T-helper 2 cell treated with Interferon-gamma antibody and Interleukin-4, amounts not matched to agents 5 μg/mL and 100 μg/mL, for 36 hours (primary cell): ENCODE data around the gene ARID5B.
A peak's percentile ranks its signal among the peaks of the same experiment; 100 is the strongest.

Experiments
- DNase-seq: peaks from one replicate; pipeline ENCODE4 v3.0.0; 2021; ENCODE audit warnings: low spot score
- H3K27ac Mint-ChIP-seq: one replicate; pipeline ENCODE4 v1.8.0; 2021; ENCODE audit warnings: mild to moderate bottlenecking, mixed read lengths
- H3K27me3 Mint-ChIP-seq: one replicate; pipeline ENCODE4 v1.8.0; 2021; ENCODE audit warnings: low read depth, mixed read lengths
- H3K36me3 Mint-ChIP-seq: one replicate; pipeline ENCODE4 v1.8.0; 2021; ENCODE audit warnings: low read depth, mixed read lengths
- H3K4me1 Mint-ChIP-seq: one replicate; pipeline ENCODE4 v1.8.0; 2021; ENCODE audit warnings: low read depth, mixed read lengths
- H3K4me3 Mint-ChIP-seq: one replicate; pipeline ENCODE4 v1.8.0; 2022; ENCODE audit warnings: mild to moderate bottlenecking, moderate library complexity, mixed read lengths
- H3K9me3 Mint-ChIP-seq: one replicate; pipeline ENCODE4 v1.8.0; 2021; ENCODE audit warnings: mixed read lengths

Gene ARID5B

GRCh38 chr10:61929555-61929954, 28.1 kb downstream of the ARID5B start:
- Mint-ChIP-seq H3K4me1 (peaks cover 27% of the 10 kb centered on the region), H3K36me3 (peaks cover 68% of the 10 kb centered on the region), H3K27ac (peak overlapping the region; percentile 7), H3K4me3 (no peak overlapping the region), H3K27me3 (no peaks in the 10 kb centered on the region), H3K9me3 (peaks cover 12% of the 10 kb centered on the region)
- DNase-seq, result no peak

- DNase-seq, result no peak
- H3K27me3 Mint-ChIP-seq, result no peaks in the 10 kb centered on the region
- H3K36me3 Mint-ChIP-seq, result peaks cover 57% of the 10 kb centered on the region
- H3K9me3 Mint-ChIP-seq, result peaks cover 12% of the 10 kb centered on the region
- H3K4me3 Mint-ChIP-seq, result no peak overlapping the region
- H3K4me1 Mint-ChIP-seq, result peaks cover 35% of the 10 kb centered on the region
- peak overlapping the region; percentile 6 for H3K27ac Mint-ChIP-seq
Measured at GRCh38 chr10:61931620-61932332, 30.3 kb downstream of the ARID5B start.

GRCh38 chr10:61933859-61934555, 32.5 kb downstream of the ARID5B start:
- Mint-ChIP-seq H3K27ac (peak overlapping the region; percentile 83), H3K36me3 (peaks cover 55% of the 10 kb centered on the region), H3K9me3 (peaks cover 12% of the 10 kb centered on the region), H3K27me3 (no peaks in the 10 kb centered on the region), H3K4me3 (peak overlapping the region; percentile 61), H3K4me1 (peaks cover 57% of the 10 kb centered on the region)
- no peak for DNase-seq

- no peak for DNase-seq
- Mint-ChIP-seq H3K4me1 (peaks cover 62% of the 10 kb centered on the region), H3K27me3 (no peaks in the 10 kb centered on the region), H3K4me3 (no peak overlapping the region), H3K36me3 (peaks cover 50% of the 10 kb centered on the region), H3K9me3 (peaks cover 9% of the 10 kb centered on the region), H3K27ac (no peak overlapping the region)
Measured at GRCh38 chr10:61935077-61935476, 33.6 kb downstream of the ARID5B start.

- peak overlapping the region; percentile 22 for H3K27ac Mint-ChIP-seq
- DNase-seq, result no peak
- peaks cover 71% of the 10 kb centered on the region for H3K4me1 Mint-ChIP-seq
- H3K4me3 Mint-ChIP-seq, result no peak overlapping the region
- no peaks in the 10 kb centered on the region for H3K27me3 Mint-ChIP-seq
- H3K36me3 Mint-ChIP-seq, result peaks cover 56% of the 10 kb centered on the region
- H3K9me3 Mint-ChIP-seq, result peaks cover 5% of the 10 kb centered on the region
Measured at GRCh38 chr10:61936770-61937169, 35.3 kb downstream of the ARID5B start.

GRCh38 chr10:61937631-61938351, 36.3 kb downstream of the ARID5B start:
- DNase-seq, result peak; percentile 46
- Mint-ChIP-seq H3K27ac (peak overlapping the region; percentile 85), H3K4me3 (peak overlapping the region; percentile 73), H3K9me3 (peaks cover 5% of the 10 kb centered on the region), H3K4me1 (peaks cover 72% of the 10 kb centered on the region), H3K36me3 (peaks cover 47% of the 10 kb centered on the region), H3K27me3 (no peaks in the 10 kb centered on the region)

GRCh38 chr10:61939902-61940301, 38.4 kb downstream of the ARID5B start:
- no peak overlapping the region for H3K27ac Mint-ChIP-seq
- H3K27me3 Mint-ChIP-seq, result no peaks in the 10 kb centered on the region
- no peaks in the 10 kb centered on the region for H3K9me3 Mint-ChIP-seq
- peaks cover 71% of the 10 kb centered on the region for H3K4me1 Mint-ChIP-seq
- H3K36me3 Mint-ChIP-seq, result peaks cover 51% of the 10 kb centered on the region
- H3K4me3 Mint-ChIP-seq, result no peak overlapping the region
- no peak for DNase-seq

- H3K4me3 Mint-ChIP-seq, result peak overlapping the region; percentile 75
- peak overlapping the region; percentile 64 for H3K27ac Mint-ChIP-seq
- peaks cover 50% of the 10 kb centered on the region for H3K36me3 Mint-ChIP-seq
- peaks cover 67% of the 10 kb centered on the region for H3K4me1 Mint-ChIP-seq
- no peak for DNase-seq
- H3K27me3 Mint-ChIP-seq, result no peaks in the 10 kb centered on the region
- H3K9me3 Mint-ChIP-seq, result no peaks in the 10 kb centered on the region
Measured at GRCh38 chr10:61941202-61941681, 39.7 kb downstream of the ARID5B start.

GRCh38 chr10:61942604-61943461, 41.3 kb downstream of the ARID5B start:
- H3K4me3 Mint-ChIP-seq, result peak overlapping the region; percentile 75
- H3K9me3 Mint-ChIP-seq, result no peaks in the 10 kb centered on the region
- peak overlapping the region; percentile 89 for H3K27ac Mint-ChIP-seq
- DNase-seq, result no peak
- H3K4me1 Mint-ChIP-seq, result peaks cover 55% of the 10 kb centered on the region
- H3K27me3 Mint-ChIP-seq, result no peaks in the 10 kb centered on the region
- H3K36me3 Mint-ChIP-seq, result peaks cover 61% of the 10 kb centered on the region

- H3K27me3 Mint-ChIP-seq, result no peaks in the 10 kb centered on the region
- H3K27ac Mint-ChIP-seq, result peak overlapping the region; percentile 89
- H3K9me3 Mint-ChIP-seq, result no peaks in the 10 kb centered on the region
- H3K36me3 Mint-ChIP-seq, result peaks cover 59% of the 10 kb centered on the region
- peaks cover 45% of the 10 kb centered on the region for H3K4me1 Mint-ChIP-seq
- peak; percentile 41 for DNase-seq
- peak overlapping the region; percentile 75 for H3K4me3 Mint-ChIP-seq
Measured at GRCh38 chr10:61943674-61944378, 42.3 kb downstream of the ARID5B start.

GRCh38 chr10:61944410-61945147, 43.1 kb downstream of the ARID5B start:
- Mint-ChIP-seq H3K9me3 (no peaks in the 10 kb centered on the region), H3K36me3 (peaks cover 60% of the 10 kb centered on the region), H3K27ac (peak overlapping the region; percentile 26), H3K27me3 (no peaks in the 10 kb centered on the region), H3K4me3 (no peak overlapping the region), H3K4me1 (peaks cover 38% of the 10 kb centered on the region)
- no peak for DNase-seq

- peaks cover 16% of the 10 kb centered on the region for H3K4me1 Mint-ChIP-seq
- H3K36me3 Mint-ChIP-seq, result peaks cover 60% of the 10 kb centered on the region
- H3K4me3 Mint-ChIP-seq, result no peak overlapping the region
- no peak overlapping the region for H3K27ac Mint-ChIP-seq
- H3K27me3 Mint-ChIP-seq, result no peaks in the 10 kb centered on the region
- peaks cover 3% of the 10 kb centered on the region for H3K9me3 Mint-ChIP-seq
- DNase-seq, result no peak
Measured at GRCh38 chr10:61949687-61950086, 48.2 kb downstream of the ARID5B start.
